GM11168 (cell line): ENCODE data around the gene TYRP1.
"Not testable (repeated sequence)": the region's sequence is repeated elsewhere in the genome, so short reads cannot be mapped to it uniquely, and the experiment has no call there.

ENCODE experiments used
- in situ Hi-C: fragments of 300-500 bp; cut with MboI; formaldehyde crosslinking; loops from one replicate; pipeline ENCODE4 v1.12.0; 2022; ENCODE audit warnings: low sequenced_read_pairs; ENCODE audit not compliant: unreplicated experiment

The TYRP1 gene

GRCh38 chr9:12693141-12693540, at the start of gene TYRP1:
Gene TYRP1 (plus strand): TSS chr9:12693385. CDS start chr9:12693997, 612 bp downstream.
- in situ Hi-C loops = no loop called here

GRCh38 chr9:12643686-12644085, 49.5 kb upstream of the TYRP1 start:
- in situ Hi-C loops = no loop called here

GRCh38 chr9:12648925-12649324, 44.3 kb upstream of the TYRP1 start:
- in situ Hi-C loops = no loop called here

- in situ Hi-C loops = no loop called here
Observed at GRCh38 chr9:12651125-12651524, 42.1 kb upstream of the TYRP1 start.

- in situ Hi-C loops = no loop called here
Observed at GRCh38 chr9:12652973-12653372, 40.2 kb upstream of the TYRP1 start.

GRCh38 chr9:12656803-12657202, 36.4 kb upstream of the TYRP1 start:
- in situ Hi-C loops = no loop called here

GRCh38 chr9:12657233-12657632, 36.0 kb upstream of the TYRP1 start:
- in situ Hi-C loops = no loop called here

GRCh38 chr9:12657998-12658397, 35.2 kb upstream of the TYRP1 start:
- in situ Hi-C loops = no loop called here

GRCh38 chr9:12658531-12659209, 34.5 kb upstream of the TYRP1 start:
- in situ Hi-C loops = no loop called here

- in situ Hi-C loops = no loop called here
Observed at GRCh38 chr9:12659220-12659619, 34.0 kb upstream of the TYRP1 start.

GRCh38 chr9:12666813-12667212, 26.4 kb upstream of the TYRP1 start:
- in situ Hi-C loops = no loop called here

- in situ Hi-C loops = no loop called here
Observed at GRCh38 chr9:12667892-12668291, 25.3 kb upstream of the TYRP1 start.

- in situ Hi-C loops = no loop called here
Observed at GRCh38 chr9:12670006-12670405, 23.2 kb upstream of the TYRP1 start.

- in situ Hi-C loops = no loop called here
Observed at GRCh38 chr9:12674961-12675360, 18.2 kb upstream of the TYRP1 start.

- in situ Hi-C loops = not testable (repeated sequence)
Observed at GRCh38 chr9:12677462-12678126, 15.6 kb upstream of the TYRP1 start.

GRCh38 chr9:12680341-12680740, 12.8 kb upstream of the TYRP1 start:
- in situ Hi-C loops = no loop called here

GRCh38 chr9:12680757-12681156, 12.4 kb upstream of the TYRP1 start:
- in situ Hi-C loops = no loop called here

- in situ Hi-C loops = no loop called here
Observed at GRCh38 chr9:12681620-12682019, 11.6 kb upstream of the TYRP1 start.

- in situ Hi-C loops = no loop called here
Observed at GRCh38 chr9:12684974-12685373, 8.2 kb upstream of the TYRP1 start.

GRCh38 chr9:12689233-12689632, 4.0 kb upstream of the TYRP1 start:
- in situ Hi-C loops = no loop called here

GRCh38 chr9:12694013-12694412, 828 bp downstream of the TYRP1 start:
- in situ Hi-C loops = no loop called here

- in situ Hi-C loops = no loop called here
Observed at GRCh38 chr9:12695474-12695873, 2.3 kb downstream of the TYRP1 start.
